K562 (cell line): ENCODE data around the gene SNX1. TPM values are rescaled to one million over a fixed set of nuclear protein-coding genes. Genes with fewer than 3 reads are reported as not detected.

Experiments used
- ATAC-seq: fragments of 200-7000 bp; cut with Tn5 transposase; 3 replicates; pipeline ENCODE4 v1.9.1; 2020; ENCODE audit warnings: moderate library complexity
- BruUV-seq: library from RNA; stranded (reverse); fragments of 400-500 nt; replicated peaks from 2 replicates; lab custom pipeline; 2021; lab: Mats Ljungman, UMichigan
- CTCF ChIA-PET: fragments of 300-600 bp; formaldehyde crosslinking; extraction: SDS; loops from one replicate; lab custom pipeline; 2021; ENCODE audit warnings: low intra/inter-chr PET ratio; lab: Yijun Ruan, JAX
- POLR2A ChIA-PET: fragments of 300-600, 350-650 bp; sonication (Branson Sonifier 250); formaldehyde crosslinking; extraction: SDS; loops from one replicate; lab custom pipeline; 2021; ENCODE audit warnings: antibody characterized with exemption, inconsistent platforms; lab: Yijun Ruan, JAX
- DNase-seq, 4 experiments: peaks; one replicate each; pipeline versions ENCODE4 v3.0.0 to v3.0.0-alpha.2; 2011 to 2018; ENCODE audit warnings: low spot score in 3 of 4, mixed read lengths in 3 of 4; ENCODE audit errors: extremely low read depth in 1 of 4
- FAIRE-seq: peaks from 2 replicates; lab custom pipeline; 2011; peaks lifted over from hg19 to GRCh38; lab: Jason Lieb, UNC
- H2AFZ ChIP-seq: 2 replicates; pipeline ENCODE4 v1.6.0; 2011; ENCODE audit warnings: low read depth, low read length, control low read depth, inconsistent platforms
- H3K27ac ChIP-seq: fragments of 200-600 bp; 3 replicates; pipeline ENCODE4 v1.8.0; 2011; ENCODE audit warnings: low read depth, mild to moderate bottlenecking, control low read depth, inconsistent platforms, low read length, moderate library complexity, mixed read lengths; ENCODE audit errors: extremely low read depth
- H3K27me3 ChIP-seq, 2 experiments: fragments of 300-600 bp in 1 of 2; 2 replicates in 1 of 2; 3 replicates in 1 of 2; pipeline versions ENCODE4 v1.6.0 to v1.8.0; 2011; ENCODE audit warnings: inconsistent platforms in 2 of 2, low read length in 2 of 2, mild to moderate bottlenecking in 1 of 2, mixed read lengths in 1 of 2, moderate library complexity in 1 of 2; ENCODE audit not compliant: control insufficient read depth in 2 of 2, insufficient read depth in 2 of 2
- H3K36me3 ChIP-seq: fragments of 300-600 bp; 3 replicates; pipeline ENCODE4 v1.8.0; 2011; ENCODE audit warnings: mild to moderate bottlenecking, low read length, inconsistent platforms; ENCODE audit not compliant: control insufficient read depth, insufficient read depth
- H3K4me1 ChIP-seq, 2 experiments: fragments of 200-600 bp in 1 of 2; replicated peaks in 1 of 2; 2 replicates in 1 of 2; 3 replicates in 1 of 2; pipeline versions ENCODE4 v1.5.1 to v1.8.0; 2011; ENCODE audit warnings: inconsistent platforms in 2 of 2, low read length in 2 of 2, mild to moderate bottlenecking in 1 of 2, mixed read lengths in 1 of 2, moderate library complexity in 1 of 2; ENCODE audit not compliant: control insufficient read depth in 2 of 2, insufficient read depth in 2 of 2
- H3K4me2 ChIP-seq: 2 replicates; pipeline ENCODE4 v1.6.1; 2011; ENCODE audit warnings: low read length, control low read depth, inconsistent platforms, mixed read lengths; ENCODE audit not compliant: insufficient read depth
- H3K4me3 ChIP-seq: fragments of 200-600 bp; sonication (generic), shearing (Covaris generic); 2 replicates; pipeline ENCODE4 v1.5.1; 2016; ENCODE audit warnings: control low read depth, inconsistent platforms
- H3K79me2 ChIP-seq: fragments of 200-600 bp; 3 replicates; pipeline ENCODE4 v1.8.0; 2011; ENCODE audit warnings: low read length, inconsistent platforms; ENCODE audit not compliant: control insufficient read depth, insufficient read depth
- H3K9ac ChIP-seq, 2 experiments: 2 replicates each; pipeline versions ENCODE4 v1.6.0 to v1.6.1; 2011; ENCODE audit warnings: low read depth in 2 of 2, low read length in 2 of 2, control low read depth in 1 of 2, inconsistent platforms in 1 of 2, mild to moderate bottlenecking in 1 of 2, mixed read lengths in 1 of 2; ENCODE audit not compliant: insufficient read depth in 1 of 2
- H3K9me1 ChIP-seq: one replicate; pipeline ENCODE4 v1.6.0; 2011; ENCODE audit warnings: inconsistent platforms, mild to moderate bottlenecking, low read length, moderate library complexity; ENCODE audit not compliant: control insufficient read depth, insufficient read depth
- H3K9me3 ChIP-seq: replicated peaks from 2 replicates; pipeline ENCODE4 v1.5.1; 2011; ENCODE audit warnings: low read depth, low read length, inconsistent platforms; ENCODE audit not compliant: control insufficient read depth, insufficient read depth
- H4K20me1 ChIP-seq: replicated peaks from 2 replicates; pipeline ENCODE4 v1.6.1; 2011; ENCODE audit warnings: low read length, inconsistent platforms, mixed read lengths; ENCODE audit not compliant: control insufficient read depth, insufficient read depth
- AFF4 ChIP-seq: sonication (generic); formaldehyde crosslinking; IDR thresholded peaks from 2 replicates; pipeline ENCODE4 v1.8.0; 2023; ENCODE audit warnings: mild to moderate bottlenecking, missing genetic modification reagents
- FIP1L1 ChIP-seq: fragments of 200-400 bp; formaldehyde crosslinking; IDR thresholded peaks from 2 replicates; pipeline ENCODE4 v1.6.1; 2018; ENCODE audit warnings: mild to moderate bottlenecking, low read depth, low read length; ENCODE audit not compliant: poor library complexity, severe bottlenecking
- FOXJ3 ChIP-seq: sonication (generic); formaldehyde crosslinking; IDR thresholded peaks from 2 replicates; pipeline ENCODE4 v1.4.0; 2020; ENCODE audit warnings: mild to moderate bottlenecking, missing genetic modification reagents
- KAT8 ChIP-seq: fragments of 450-650 bp; IDR thresholded peaks from 2 replicates; pipeline ENCODE4 v1.6.1; 2016; ENCODE audit warnings: low read depth, mild to moderate bottlenecking
- NEUROD1 ChIP-seq: fragments of 150-350 bp; IDR thresholded peaks from 2 replicates; pipeline ENCODE4 v1.6.1; 2014; ENCODE audit warnings: borderline replicate concordance, low read length, low read depth; ENCODE audit not compliant: partially characterized antibody
- PHF8 ChIP-seq: fragments of 200-600 bp; sonication (generic); IDR thresholded peaks from 2 replicates; pipeline ENCODE4 v1.6.1; 2012; ENCODE audit warnings: mixed run types, mild to moderate bottlenecking, inconsistent platforms, low read length, moderate library complexity, borderline replicate concordance
- PML ChIP-seq: IDR thresholded peaks from 2 replicates; pipeline ENCODE4 v1.6.1; 2012; ENCODE audit warnings: low read length, inconsistent platforms
- PRMT5 ChIP-seq: sonication (generic); formaldehyde crosslinking; IDR thresholded peaks from 2 replicates; pipeline ENCODE4 v1.5.0; 2020; ENCODE audit warnings: missing genetic modification reagents
- RBFOX2 ChIP-seq: fragments of 200-400 bp; formaldehyde crosslinking; IDR thresholded peaks from 2 replicates; pipeline ENCODE4 v1.6.1; 2017; ENCODE audit warnings: low read depth, mild to moderate bottlenecking, low read length, moderate library complexity
- RBM39 ChIP-seq: fragments of 200-400 bp; formaldehyde crosslinking; optimal IDR thresholded peaks from 2 replicates; pipeline ENCODE3; 2018; ENCODE audit warnings: low read depth, low read length
- SNRNP70 ChIP-seq: fragments of 200-400 bp; formaldehyde crosslinking; optimal IDR thresholded peaks from 2 replicates; pipeline ENCODE3; 2017; ENCODE audit warnings: low read depth, low read length
- STAG1 ChIP-seq: sonication (generic); formaldehyde crosslinking; IDR thresholded peaks from 2 replicates; pipeline ENCODE4 v1.5.0; 2020; ENCODE audit warnings: missing genetic modification reagents, borderline replicate concordance
- TARDBP ChIP-seq: fragments of 450-650 bp; IDR thresholded peaks from 2 replicates; pipeline ENCODE4 v1.6.1; 2016
- TRIM24 ChIP-seq, 2 experiments: fragments of 450-650 bp; IDR thresholded peaks; 2 replicates each; pipeline ENCODE4 v1.6.1; 2016
- ZBTB7A ChIP-seq: IDR thresholded peaks from 2 replicates; pipeline ENCODE4 v1.6.1; 2011; ENCODE audit warnings: low read depth, mild to moderate bottlenecking, low read length, moderate library complexity, borderline replicate concordance; ENCODE audit not compliant: control insufficient read depth
- ZEB2 ChIP-seq: fragments of 450-650 bp; IDR thresholded peaks from 2 replicates; pipeline ENCODE4 v1.6.1; 2016
- ZNF133 ChIP-seq: fragments of 250-450 bp; sonication (Bioruptor Pico); IDR thresholded peaks from 2 replicates; pipeline ENCODE4 v1.4.0; 2020; ENCODE audit warnings: mild to moderate bottlenecking
- ZNF644 ChIP-seq: fragments of 200-800 bp; sonication (Bioruptor generic); IDR thresholded peaks from 2 replicates; pipeline ENCODE4 v1.6.1; 2016; ENCODE audit warnings: low read depth, missing genetic modification characterization, missing compliant biosample characterization
- ZNF699 ChIP-seq: fragments of 250-450 bp; sonication (Bioruptor Pico); IDR thresholded peaks from 2 replicates; pipeline ENCODE4 v1.8.0; 2021; ENCODE audit warnings: mild to moderate bottlenecking, moderate library complexity; ENCODE audit not compliant: insufficient replicate concordance
- ZNF766 ChIP-seq: fragments of 200-800 bp; sonication (Bioruptor generic); conservative IDR thresholded peaks from 2 replicates; pipeline ENCODE4 v1.6.1; 2016; ENCODE audit warnings: missing genetic modification characterization, missing compliant biosample characterization
- WGBS: fragments of 100-300 bp; shearing (Covaris generic); methylation state at CpG from one replicate; pipeline ENCODE4 v1.1.6; 2016; ENCODE audit warnings: low coverage, mixed read lengths; ENCODE audit not compliant: insufficient coverage; ENCODE audit errors: missing lambda C conversion rate; 5-methylcytosine and 5-hydroxymethylcytosine counted together
- in situ Hi-C: fragments of 300-500 bp; cut with MboI; formaldehyde crosslinking; loops from 4 replicates; pipeline ENCODE4 v1.15.0; 2018; ENCODE audit warnings: inconsistent platforms, mixed read lengths
- intact Hi-C: fragments of 100-400 bp; cut with micrococcal nuclease; formaldehyde crosslinking; loops from 2 replicates; pipeline ENCODE4 v1.14.2; 2022
- polyA plus RNA-seq, 8 experiments: library from polyadenylated mRNA; depleted of rRNA in 4 of 8; stranded (reverse) in 5 of 8; unstranded in 3 of 8; fragments of >200 nt; fragmentation: Nextera tagmentation in 2 of 8; fragmentation: Illumina TruSeq in 1 of 8; extraction: Ambion mirVana in 2 of 8; extraction: Trizol in 1 of 8; gene quantifications; 2 replicates each; pipeline versions ENCODE4 v1.2.1 to v1.2.3, GENCODE V29; 2011 to 2014; ENCODE audit warnings: inconsistent platforms in 1 of 8, missing spikeins in 1 of 8
- total RNA-seq, 7 experiments: library from RNA; depleted of rRNA in 6 of 7; stranded (reverse); fragments of >200 nt in 6 of 7; fragmentation: Illumina TruSeq in 2 of 7; extraction: Trizol in 2 of 7; gene quantifications; 2 replicates each; pipeline versions ENCODE4 v1.2.1 to v1.2.3, GENCODE V29; 2011 to 2021; ENCODE audit warnings: low replicate concordance in 1 of 7

The SNX1 gene
- total and polyA plus RNA-seq, 9 of the 15 experiments (the other 6 are each of a cell fraction or from before 2014, with no cell fraction given): 11.0 to 105 (median 59.9) TPM

- BruUV-seq: no TSS peak
- H2AFZ ChIP-seq: peak within 1 kb of the TSS; percentile 92
- peak within 1 kb of the TSS; percentile 48 to 92 for H3K9ac ChIP-seq
- H3K9me1 ChIP-seq: peaks cover 4% of the 10 kb centered on the region
- CTCF ChIA-PET: interaction anchor here (0.6 kb wide), 1 partner anchor 818 kb away, joined by 3 read pairs; no protein-coding TSS in a partner anchor
- DNase-seq (no peak), FAIRE-seq (no peak), ATAC-seq (peak; percentile 1; the same call in 1 of the 3 replicates)
- H3K27me3 ChIP-seq: no peaks in the 10 kb centered on the region
- no peaks in the 10 kb centered on the region; the same call in 1 of the 2 replicates for H4K20me1 ChIP-seq
- POLR2A ChIA-PET: interaction anchor here (0.6 to 1.1 kb wide), 3 partner anchors 21 to 576 kb away, joined by 3 to 5 read pairs (median 4); no protein-coding TSS in a partner anchor
- intact Hi-C loops (loop anchor here (2.0 to 10.0 kb wide), 4 partner anchors 57 to 685 kb away; partner anchors contain the start of gene SNX1), in situ Hi-C loops (no loop called here)
- H3K4me1 ChIP-seq: peaks cover 20 to 62% of the 10 kb centered on the region in 2 experiments; a peak in 4 of 5 replicates
- H3K4me3 ChIP-seq: peak within 1 kb of the TSS; percentile 55
- peaks cover 24% of the 10 kb centered on the region; the same call in 2 of the 3 replicates for H3K36me3 ChIP-seq
- H3K27ac ChIP-seq: peak within 1 kb of the TSS; percentile 60
- H3K9me3 ChIP-seq: no peaks in the 10 kb centered on the region
- H3K4me2 ChIP-seq: peak within 1 kb of the TSS; percentile 77
- H3K79me2 ChIP-seq: no peaks in the 10 kb centered on the region
- WGBS: 56% methylated on average over 17 of the region's 83 CpGs
- TF ChIP-seq NEUROD1 (no peak), ZEB2 (no peak), PHF8 (peak; percentile 48; the same call in 1 of the 2 replicates), FIP1L1 (peak; percentile 40), ZBTB7A (peak; percentile 17), PRMT5 (no peak), ZNF133 (CRISPR knock-in tag) (no peak), PML (no peak), SNRNP70 (no peak), TRIM24 (IDR thresholded peaks at IDR 0.05) (no peak), RBFOX2 (peak; percentile 30; the same call in 1 of the 2 replicates), FOXJ3 (CRISPR knock-in tag) (no peak), ZNF699 (CRISPR knock-in tag) (no peak), TARDBP (no peak), AFF4 (CRISPR knock-in tag) (no peak), ZNF766 (CRISPR knock-in tag) (no peak), STAG1 (CRISPR knock-in tag) (no peak), KAT8 (no peak), RBM39 (no peak), ZNF644 (tag) (no peak)
These were observed 56.1 kb downstream of the SNX1 start, which contains the start of gene SNX22 for GRCh38 chr15:64151727-64152506. TSS of gene SNX22 (plus strand) at chr15:64151731. CDS start at chr15:64151776, 45 bp downstream.
